GM04503 (cell line): ENCODE data around the gene AARSD1.
"Not testable (repeated sequence)": the region's sequence is repeated elsewhere in the genome, so short reads cannot be mapped to it uniquely, and the experiment has no call there.

Experiments
- DNase-seq: peaks from one replicate; pipeline ENCODE4 v3.0.0-alpha.2; 2012; ENCODE audit warnings: low read depth

AARSD1 gene

GRCh38 chr17:42980766-42981397 lies 16.6 kb upstream of the AARSD1 start:
- no peak for DNase-seq

- DNase-seq: no peak
These were observed 16.1 kb upstream of the AARSD1 start, which contains the start of gene RUNDC1 for GRCh38 chr17:42980274-42980765. TSS of gene RUNDC1 (plus strand) at chr17:42980565. CDS start at chr17:42980577, 12 bp downstream.

- DNase-seq: no peak
These were observed 15.4 kb upstream of the AARSD1 start, which contains the start of gene PTGES3L for GRCh38 chr17:42979511-42980273. TSS of gene PTGES3L (minus strand) at chr17:42980080. CDS start at chr17:42980053, 27 bp downstream.

GRCh38 chr17:42975701-42976100 lies 11.4 kb upstream of the AARSD1 start:
- not testable (repeated sequence) for DNase-seq

- DNase-seq: no peak
These were observed 11.0 kb upstream of the AARSD1 start for GRCh38 chr17:42975265-42975664.

GRCh38 chr17:42973323-42973722 lies 9.1 kb upstream of the AARSD1 start:
- DNase-seq: not testable (repeated sequence)

GRCh38 chr17:42971589-42971988 lies 7.3 kb upstream of the AARSD1 start:
- DNase-seq: no peak

- DNase-seq: no peak
These were observed 4.8 kb upstream of the AARSD1 start for GRCh38 chr17:42969001-42969581.

- DNase-seq: no peak
These were observed 3.7 kb upstream of the AARSD1 start for GRCh38 chr17:42967925-42968324.

GRCh38 chr17:42953669-42954068 lies 10.6 kb downstream of the AARSD1 start:
- DNase-seq: no peak

GRCh38 chr17:42950044-42950783 lies 14.0 kb downstream of the AARSD1 start:
- no peak for DNase-seq

GRCh38 chr17:42946812-42947211 lies 17.4 kb downstream of the AARSD1 start:
- no peak for DNase-seq

GRCh38 chr17:42944211-42944610 lies 20.0 kb downstream of the AARSD1 start:
- no peak for DNase-seq

- no peak for DNase-seq
These were observed 26.3 kb downstream of the AARSD1 start for GRCh38 chr17:42937712-42938596.

GRCh38 chr17:42929497-42929844 lies 34.8 kb downstream of the AARSD1 start:
- no peak for DNase-seq

GRCh38 chr17:42928714-42929496 lies 35.3 kb downstream of the AARSD1 start:
- DNase-seq: peak; percentile 66

GRCh38 chr17:42924891-42925290 lies 39.4 kb downstream of the AARSD1 start:
- no peak for DNase-seq

GRCh38 chr17:42923472-42923871 lies 40.8 kb downstream of the AARSD1 start:
- not testable (repeated sequence) for DNase-seq

GRCh38 chr17:42922294-42922693 lies 42.0 kb downstream of the AARSD1 start:
- no peak for DNase-seq

GRCh38 chr17:42920922-42921321 lies 43.3 kb downstream of the AARSD1 start:
- no peak for DNase-seq
